Thyroid gland (tissue), 4 donors: ENCODE data around the gene SLC6A12. TPM values are rescaled to one million over a fixed set of nuclear protein-coding genes. Genes with fewer than 3 reads are reported as not detected.
A peak's percentile ranks its signal among the peaks of the same experiment; 100 is the strongest.
"Not testable (repeated sequence)": the region's sequence is repeated elsewhere in the genome, so short reads cannot be mapped to it uniquely, and the experiment has no call there.

Experiments used
- DNase-seq, 2 donors: peaks; one replicate each; pipeline ENCODE4 v3.0.0-alpha.2; 2019
- H3K27ac ChIP-seq, 3 donors: fragments of 200-600 bp; sonication (generic); 1 replicate in 2 of 3; 2 replicates in 1 of 3; pipeline ENCODE4 v1.5.1; 2016 to 2019; ENCODE audit warnings: mild to moderate bottlenecking in 1 of 3, moderate library complexity in 1 of 3
- H3K27me3 ChIP-seq: fragments of 200-600 bp; sonication (generic); one replicate; pipeline ENCODE4 v1.5.1; 2019
- H3K36me3 ChIP-seq, 2 donors: fragments of 200-600 bp; sonication (generic); one replicate each; pipeline ENCODE4 v1.5.1; 2016 to 2019
- H3K4me1 ChIP-seq, 2 donors: fragments of 200-600 bp; sonication (generic); one replicate each; pipeline ENCODE4 v1.5.1; 2017 to 2019
- H3K4me3 ChIP-seq, 3 donors: fragments of 200-600 bp; sonication (generic); replicated peaks in 1 of 3; 1 replicate in 2 of 3; 2 replicates in 1 of 3; pipeline ENCODE4 v1.5.1; 2016; ENCODE audit warnings: mild to moderate bottlenecking in 1 of 3
- H3K9me3 ChIP-seq: fragments of 200-600 bp; sonication (generic); one replicate; pipeline ENCODE4 v1.5.1; 2017
- CTCF ChIP-seq, 6 experiments: fragments of 200-600 bp in 3 of 6; fragments of 450-650 bp in 3 of 6; sonication (generic) in 3 of 6; IDR thresholded peaks; one replicate each; pipeline ENCODE4 v1.5.1; 2016 to 2019; ENCODE audit warnings: antibody characterized with exemption in 6 of 6, mild to moderate bottlenecking in 2 of 6, inconsistent platforms in 1 of 6, moderate library complexity in 1 of 6
- POLR2A ChIP-seq, 2 donors: fragments of 450-650 bp; IDR thresholded peaks; one replicate each; pipeline ENCODE4 v1.6.1; 2017; ENCODE audit warnings: antibody characterized with exemption in 2 of 2, mild to moderate bottlenecking in 2 of 2, moderate library complexity in 1 of 2
- WGBS, 2 donors: methylation state at CpG; one replicate each; pipeline ENCODE4 v1.1.5; 2017; 5-methylcytosine and 5-hydroxymethylcytosine counted together
- intact Hi-C: fragments of 100-400 bp; cut with DNase I; formaldehyde crosslinking; loops from one replicate; pipeline ENCODE4 v1.15.1; 2023
- total RNA-seq, 4 donors: library from RNA; depleted of rRNA; stranded (reverse); fragments of >200 nt; gene quantifications; one replicate each; pipeline ENCODE4 v1.2.3, GENCODE V29; 2016

SLC6A12 gene
- total RNA-seq, 4 donors from 2014 or later = 9.4 to 27.7 (median 18.3) TPM

GRCh38 chr12:193261-193660 lies 20.7 kb downstream of the SLC6A12 start:
- 24 to 43% methylated on average over 5 to 10 of the region's 10 CpGs for WGBS, 2 donors
- peak in 1 of 2 donors; percentile 47 for DNase-seq
- Histone ChIP-seq H3K4me1 (peaks cover 9 to 25% of the 10 kb centered on the region in 2 donors), H3K9me3 (no peaks in the 10 kb centered on the region), H3K27ac (no peak overlapping the region), H3K27me3 (no peaks in the 10 kb centered on the region), H3K36me3 (no peaks in the 10 kb centered on the region), H3K4me3 (no peak overlapping the region)
- intact Hi-C loops = no loop called here
- no peak for TF ChIP-seq CTCF (IDR thresholded peaks at IDR 0.05)
- TF ChIP-seq POLR2A (IDR thresholded peaks at IDR 0.05) = no peak

- Histone ChIP-seq H3K4me1 (peaks cover 9 to 24% of the 10 kb centered on the region in 2 donors), H3K27ac (no peak overlapping the region), H3K27me3 (no peaks in the 10 kb centered on the region), H3K9me3 (no peaks in the 10 kb centered on the region), H3K36me3 (no peaks in the 10 kb centered on the region), H3K4me3 (no peak overlapping the region)
- TF ChIP-seq CTCF (IDR thresholded peaks at IDR 0.05) (no peak), POLR2A (IDR thresholded peaks at IDR 0.05) (no peak)
- 85 to 86% methylated on average over 3 of the region's 3 CpGs for WGBS, 2 donors
- intact Hi-C loops = no loop called here
- DNase-seq = no peak
Measured at GRCh38 chr12:191541-191940, 22.4 kb downstream of the SLC6A12 start.

GRCh38 chr12:190881-191280 lies 23.1 kb downstream of the SLC6A12 start:
- peaks cover 9 to 24% of the 10 kb centered on the region in 2 donors for H3K4me1 ChIP-seq
- no peaks in the 10 kb centered on the region for H3K27me3 ChIP-seq
- intact Hi-C loops = no loop called here
- no peaks in the 10 kb centered on the region for H3K9me3 ChIP-seq
- DNase-seq = no peak
- H3K4me3 ChIP-seq = no peak overlapping the region
- 90 to 91% methylated on average over 5 to 8 of the region's 8 CpGs for WGBS, 2 donors
- H3K36me3 ChIP-seq = no peaks in the 10 kb centered on the region
- TF ChIP-seq CTCF (IDR thresholded peaks at IDR 0.05) (no peak), POLR2A (IDR thresholded peaks at IDR 0.05) (no peak)
- no peak overlapping the region for H3K27ac ChIP-seq

GRCh38 chr12:189622-189962 lies 24.4 kb downstream of the SLC6A12 start:
- Histone ChIP-seq H3K4me3 (no peak overlapping the region), H3K36me3 (no peaks in the 10 kb centered on the region), H3K9me3 (no peaks in the 10 kb centered on the region), H3K27me3 (no peaks in the 10 kb centered on the region), H3K27ac (no peak overlapping the region), H3K4me1 (peaks cover 9 to 24% of the 10 kb centered on the region in 2 donors)
- no peak for DNase-seq
- TF ChIP-seq CTCF (IDR thresholded peaks at IDR 0.05) (no peak), POLR2A (IDR thresholded peaks at IDR 0.05) (no peak)
- intact Hi-C loops = no loop called here
- WGBS, 2 donors = 77 to 78% methylated on average over 6 of the region's 6 CpGs

- DNase-seq = peak; percentile 57 to 67
- WGBS, 2 donors = 22 to 24% methylated on average over 18 to 19 of the region's 52 CpGs
- peak overlapping the region in 2 of 3 donors; percentile 25 to 55 for H3K4me3 ChIP-seq
- peaks cover 9 to 20% of the 10 kb centered on the region in 2 donors for H3K4me1 ChIP-seq
- no peaks in the 10 kb centered on the region for H3K36me3 ChIP-seq
- intact Hi-C loops = no loop called here
- no peak overlapping the region for H3K27ac ChIP-seq
- no peaks in the 10 kb centered on the region for H3K27me3 ChIP-seq
- TF ChIP-seq POLR2A (IDR thresholded peaks at IDR 0.05) = no peak
- TF ChIP-seq CTCF (IDR thresholded peaks at IDR 0.05) = peak in 5 of 6 experiments; percentile 28 to 98 (median 86)
- no peaks in the 10 kb centered on the region for H3K9me3 ChIP-seq
Measured at GRCh38 chr12:188910-189621, 24.9 kb downstream of the SLC6A12 start.

GRCh38 chr12:187986-188909 lies 25.7 kb downstream of the SLC6A12 start:
- H3K4me3 ChIP-seq = peak overlapping the region in 2 of 3 donors; percentile 25 to 55
- H3K27ac ChIP-seq, H3K27me3 ChIP-seq, H3K9me3 ChIP-seq, H3K36me3 ChIP-seq, DNase-seq, intact Hi-C loops: not testable (repeated sequence)
- 60 to 90% methylated on average over 18 to 25 of the region's 53 CpGs for WGBS, 2 donors
- H3K4me1 ChIP-seq = peaks cover 9 to 12% of the 10 kb centered on the region in 2 donors
